Measurements from ENCODE around the gene CSPG4.

GRCh38 chr15:75641603-75642002 lies 71.0 kb downstream of the CSPG4 start:
- TF ChIP-seq RARB (CRISPR knock-in tag; IDR thresholded peaks at IDR 0.05) = no peak
- no peak for TF ChIP-seq CREB5 (CRISPR knock-in tag; IDR thresholded peaks at IDR 0.05; ENCODE audit: low read depth)
- TF ChIP-seq ZC3H10 (CRISPR knock-in tag; IDR thresholded peaks at IDR 0.05) = no peak
- no peak for TF ChIP-seq ARNTL (CRISPR knock-in tag; IDR thresholded peaks at IDR 0.05; ENCODE audit: borderline replicate concordance, low read depth)
- no peak for TF ChIP-seq ZFP3 (CRISPR knock-in tag; IDR thresholded peaks at IDR 0.05)
- TF ChIP-seq ZFP30 (CRISPR knock-in tag; IDR thresholded peaks at IDR 0.05) = no peak
- no peak for TF ChIP-seq TSHZ2 (CRISPR knock-in tag; IDR thresholded peaks at IDR 0.05)
- TF ChIP-seq POU6F1 (CRISPR knock-in tag; IDR thresholded peaks at IDR 0.05; ENCODE audit: borderline replicate concordance, low read depth) = no peak
- no peak for TF ChIP-seq PATZ1 (CRISPR knock-in tag; IDR thresholded peaks at IDR 0.05; ENCODE audit: borderline replicate concordance)
- no peak for TF ChIP-seq OSR1 (CRISPR knock-in tag; IDR thresholded peaks at IDR 0.05)
- TF ChIP-seq ISL1 (CRISPR knock-in tag; IDR thresholded peaks at IDR 0.05) = no peak
- TF ChIP-seq SNAI2 (CRISPR knock-in tag; IDR thresholded peaks at IDR 0.05) = no peak
